Measurements from ENCODE around the gene CISH. TPM values are rescaled to one million over a fixed set of nuclear protein-coding genes. Genes with fewer than 3 reads are reported as not detected.

Gene CISH
- total RNA-seq, 2 donors from 2014 or later, result 4.1 to 13.3 TPM

DNA sequence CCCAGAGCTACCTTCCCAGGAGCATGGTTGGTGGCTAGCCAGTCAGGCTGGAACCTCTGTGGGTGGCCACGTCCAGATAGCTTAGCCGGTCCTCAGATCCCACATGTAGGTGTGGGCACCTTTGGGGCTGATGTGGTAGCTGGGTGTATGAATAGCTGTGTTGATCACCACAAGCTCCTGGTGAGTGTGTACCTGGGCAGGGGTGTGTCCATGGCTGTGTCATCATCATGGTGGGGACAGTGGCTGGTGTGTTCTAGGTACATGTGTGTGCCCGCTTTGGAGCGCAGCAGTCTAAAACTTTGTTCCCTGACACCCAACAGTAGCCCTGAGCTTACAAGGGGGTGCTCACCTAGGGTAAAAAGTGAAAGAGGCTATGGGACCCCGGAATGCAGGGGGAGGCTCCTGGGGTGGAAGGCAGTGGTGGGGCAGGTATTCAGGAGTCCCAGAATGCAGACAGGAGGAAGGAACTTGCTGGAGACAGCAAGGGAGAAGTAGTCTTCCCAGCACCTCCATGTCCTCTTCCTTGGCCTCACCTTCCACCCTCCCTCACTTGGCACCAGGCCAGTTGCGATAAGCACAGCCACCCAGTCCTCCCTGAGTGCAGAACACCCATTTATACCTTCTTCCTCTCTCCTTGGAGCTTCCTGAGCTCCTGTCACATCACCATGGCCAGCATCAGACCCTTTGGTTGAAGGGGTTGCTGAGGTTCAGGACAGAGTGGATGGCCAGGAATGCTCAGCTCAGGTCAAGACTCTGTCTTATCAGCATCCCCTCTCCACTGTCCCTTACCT is 1.2 kb downstream of the CISH start:
- H3K36me3 ChIP-seq, result peaks cover 17% of the 10 kb centered on the region
- peaks cover 28 to 62% of the 10 kb centered on the region in 2 donors for H3K4me1 ChIP-seq (ENCODE audit: control insufficient read depth in 1 of 2, low read depth in 2 of 2)
- TF ChIP-seq, protein P1, sequence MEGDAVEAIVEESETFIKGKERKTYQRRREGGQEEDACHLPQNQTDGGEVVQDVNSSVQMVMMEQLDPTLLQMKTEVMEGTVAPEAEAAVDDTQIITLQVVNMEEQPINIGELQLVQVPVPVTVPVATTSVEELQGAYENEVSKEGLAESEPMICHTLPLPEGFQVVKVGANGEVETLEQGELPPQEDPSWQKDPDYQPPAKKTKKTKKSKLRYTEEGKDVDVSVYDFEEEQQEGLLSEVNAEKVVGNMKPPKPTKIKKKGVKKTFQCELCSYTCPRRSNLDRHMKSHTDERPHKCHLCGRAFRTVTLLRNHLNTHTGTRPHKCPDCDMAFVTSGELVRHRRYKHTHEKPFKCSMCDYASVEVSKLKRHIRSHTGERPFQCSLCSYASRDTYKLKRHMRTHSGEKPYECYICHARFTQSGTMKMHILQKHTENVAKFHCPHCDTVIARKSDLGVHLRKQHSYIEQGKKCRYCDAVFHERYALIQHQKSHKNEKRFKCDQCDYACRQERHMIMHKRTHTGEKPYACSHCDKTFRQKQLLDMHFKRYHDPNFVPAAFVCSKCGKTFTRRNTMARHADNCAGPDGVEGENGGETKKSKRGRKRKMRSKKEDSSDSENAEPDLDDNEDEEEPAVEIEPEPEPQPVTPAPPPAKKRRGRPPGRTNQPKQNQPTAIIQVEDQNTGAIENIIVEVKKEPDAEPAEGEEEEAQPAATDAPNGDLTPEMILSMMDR (IDR thresholded peaks at IDR 0.05), result no peak
- ATAC-seq (ENCODE audit: insufficient number of reproducible peaks, low FRiP score, low read depth) (no peak), DNase-seq (ENCODE audit: low spot score) (no peak)
- H3K4me3 ChIP-seq, result peak overlapping the region; percentile 92
- peak overlapping the region in 1 of 2 donors; percentile 73 for H3K27ac ChIP-seq
- no peaks in the 10 kb centered on the region for H3K9me3 ChIP-seq
- H3K27me3 ChIP-seq (replicated peaks; ENCODE audit: insufficient read depth), result no peaks in the 10 kb centered on the region

DNA sequence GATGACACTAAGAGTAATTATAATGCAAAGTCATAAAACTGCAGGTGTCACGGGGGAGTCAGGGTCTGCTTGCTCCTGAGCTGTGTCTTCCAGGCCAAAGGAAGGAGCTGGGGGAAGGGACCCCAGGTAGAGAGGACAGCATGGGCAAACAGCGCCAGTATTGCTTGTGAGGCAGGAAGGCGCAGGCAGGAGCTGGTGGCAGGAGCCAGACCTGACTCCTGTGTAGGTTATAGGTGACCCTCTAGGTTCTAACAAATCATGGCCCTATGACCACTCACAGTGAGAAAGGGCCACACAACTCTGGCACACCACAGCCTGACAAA is 1.9 kb downstream of the CISH start:
- ATAC-seq (ENCODE audit: insufficient number of reproducible peaks, low FRiP score, low read depth), result no peak
- H3K9me3 ChIP-seq, result no peaks in the 10 kb centered on the region
- H3K27ac ChIP-seq, result no peak overlapping the region

DNA sequence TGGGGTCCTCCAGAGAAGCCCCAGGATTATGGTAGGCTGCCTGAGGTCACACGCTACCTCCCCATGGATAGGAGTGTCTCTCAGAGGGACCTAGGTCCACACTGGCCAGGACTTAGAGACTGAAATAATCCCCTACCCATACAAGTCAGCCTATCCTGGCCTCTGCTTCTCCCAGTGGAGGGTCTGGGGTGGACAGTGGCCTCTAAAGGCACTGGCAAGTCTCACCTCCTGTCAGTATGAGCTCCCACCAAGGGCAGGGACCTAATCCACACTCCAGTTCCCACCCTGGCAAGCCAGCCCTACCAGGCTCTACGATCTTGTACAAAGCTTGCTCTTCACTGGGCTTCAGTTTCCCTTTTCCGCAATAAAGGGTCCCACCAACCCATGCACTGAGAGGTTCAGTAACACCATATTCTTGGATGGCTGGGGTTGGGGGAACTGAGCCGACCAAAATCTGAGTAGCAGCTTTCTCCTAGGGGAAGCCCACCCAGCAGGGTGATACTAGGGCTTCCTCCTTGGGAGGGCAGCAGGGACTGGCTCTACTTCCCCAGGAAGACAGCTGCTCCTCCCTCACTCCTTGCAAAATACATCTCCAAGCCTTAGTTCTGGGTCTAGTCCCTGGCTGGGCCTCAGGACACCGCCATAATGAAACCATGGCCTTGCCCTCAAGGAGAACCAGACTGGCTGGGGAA is 2.4 kb downstream of the CISH start:
- TF ChIP-seq, protein P1 (IDR thresholded peaks at IDR 0.05), result no peak
- DNase-seq (ENCODE audit: low spot score), result no peak
- Histone ChIP-seq H3K4me1 (ENCODE audit: control insufficient read depth in 1 of 2, low read depth in 2 of 2) (peaks cover 35 to 74% of the 10 kb centered on the region in 2 donors), H3K4me3 (peak overlapping the region; percentile 92), H3K9me3 (no peaks in the 10 kb centered on the region), H3K27ac (no peak overlapping the region), H3K27me3 (replicated peaks; ENCODE audit: insufficient read depth) (no peaks in the 10 kb centered on the region), H3K36me3 (peaks cover 17% of the 10 kb centered on the region)
- no peak for ATAC-seq (ENCODE audit: insufficient number of reproducible peaks, low FRiP score, low read depth)

More for the DNA sequence above, 1.9 kb downstream of the CISH start:
- Histone ChIP-seq H3K27me3 (replicated peaks; ENCODE audit: insufficient read depth) (no peaks in the 10 kb centered on the region), H3K4me3 (peak overlapping the region; percentile 92), H3K4me1 (ENCODE audit: control insufficient read depth in 1 of 2, low read depth in 2 of 2) (peaks cover 31 to 69% of the 10 kb centered on the region in 2 donors), H3K36me3 (peaks cover 17% of the 10 kb centered on the region)
- DNase-seq (ENCODE audit: low spot score), result no peak
- TF ChIP-seq, protein P1 (IDR thresholded peaks at IDR 0.05), result no peak

DNA sequence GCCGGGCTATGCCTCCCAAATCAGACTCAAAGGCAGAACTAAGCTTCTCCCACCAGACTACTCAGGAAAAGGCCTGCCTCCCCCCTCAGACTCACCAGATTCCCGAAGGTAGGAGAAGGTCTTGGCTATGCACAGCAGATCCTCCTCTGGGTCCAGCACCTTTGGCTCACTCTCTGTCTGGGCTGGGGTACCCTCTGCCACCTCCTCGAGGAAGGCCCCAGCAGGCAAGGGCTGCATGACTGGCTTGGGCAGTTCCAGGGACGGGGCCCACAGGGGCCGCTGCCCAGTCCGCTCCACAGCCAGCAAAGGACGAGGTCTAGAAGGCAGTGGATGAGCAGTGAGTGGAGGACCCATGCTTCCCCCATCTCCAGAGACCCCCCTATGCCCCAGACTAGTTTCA is 3.3 kb downstream of the CISH start:
- no peaks in the 10 kb centered on the region for H3K27me3 ChIP-seq (replicated peaks; ENCODE audit: insufficient read depth)
- DNase-seq (ENCODE audit: low spot score) (no peak), ATAC-seq (ENCODE audit: insufficient number of reproducible peaks, low FRiP score, low read depth) (no peak)
- no peak overlapping the region for H3K27ac ChIP-seq
- H3K4me1 ChIP-seq (ENCODE audit: control insufficient read depth in 1 of 2, low read depth in 2 of 2), result peaks cover 35 to 83% of the 10 kb centered on the region in 2 donors
- TF ChIP-seq, protein P1 (IDR thresholded peaks at IDR 0.05), result no peak
- no peaks in the 10 kb centered on the region for H3K9me3 ChIP-seq
- no peak overlapping the region for H3K4me3 ChIP-seq
- H3K36me3 ChIP-seq, result peaks cover 17% of the 10 kb centered on the region

DNA sequence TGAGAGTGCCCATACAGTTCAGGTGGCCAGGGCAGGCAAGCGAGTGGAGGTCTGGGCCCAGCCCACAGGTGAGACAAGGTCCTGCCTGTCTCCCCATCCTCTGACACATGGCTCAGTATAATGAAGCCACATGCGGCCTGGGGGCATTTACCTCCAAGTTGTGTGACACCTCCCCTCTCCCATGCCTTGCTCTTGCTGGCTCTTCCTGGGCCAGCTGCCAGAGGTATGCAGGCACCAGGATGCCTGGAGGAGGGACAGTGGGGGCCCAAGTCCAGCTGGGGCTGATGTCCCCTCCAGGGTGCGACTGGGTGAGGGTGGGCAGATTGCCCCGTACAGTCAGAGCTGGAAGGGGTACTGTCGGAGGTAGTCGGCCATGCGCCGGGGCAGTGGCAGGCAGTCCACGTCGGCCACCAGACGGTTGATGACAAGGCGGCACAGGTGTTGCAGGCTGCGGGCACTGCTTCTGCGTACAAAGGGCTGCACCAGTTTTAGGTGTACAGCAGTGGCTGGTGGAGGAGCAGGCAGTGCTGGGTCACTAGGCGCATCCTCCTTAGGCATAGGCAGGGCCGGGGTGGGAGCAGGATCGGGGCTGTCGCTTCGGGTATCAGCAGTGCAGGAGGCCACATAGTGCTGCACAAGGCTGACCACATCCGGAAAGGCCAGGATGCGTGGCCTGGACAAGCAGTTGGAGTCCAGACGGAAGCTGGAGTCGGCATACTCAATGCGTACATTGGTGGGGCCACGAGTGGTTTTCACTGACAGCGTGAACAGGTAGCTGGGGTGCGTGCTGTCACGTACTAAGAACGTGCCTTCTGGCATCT is 4.1 kb downstream of the CISH start:
- no peaks in the 10 kb centered on the region for H3K27me3 ChIP-seq (replicated peaks; ENCODE audit: insufficient read depth)
- TF ChIP-seq, protein P1 (IDR thresholded peaks at IDR 0.05), result no peak
- H3K4me3 ChIP-seq, result no peak overlapping the region
- DNase-seq (ENCODE audit: low spot score) (no peak), ATAC-seq (ENCODE audit: insufficient number of reproducible peaks, low FRiP score, low read depth) (no peak)
- peak overlapping the region in 1 of 2 donors; percentile 2 for H3K27ac ChIP-seq
- no peaks in the 10 kb centered on the region for H3K9me3 ChIP-seq
- peaks cover 33 to 85% of the 10 kb centered on the region in 2 donors for H3K4me1 ChIP-seq (ENCODE audit: control insufficient read depth in 1 of 2, low read depth in 2 of 2)
- H3K36me3 ChIP-seq, result peaks cover 17% of the 10 kb centered on the region

Measured in thoracic aorta (tissue), 2 donors.